Panc1 (cell line): Measurements from ENCODE around the gene CHST15. TPM values are rescaled to one million over a fixed set of nuclear protein-coding genes. Genes with fewer than 3 reads are reported as not detected.

Experiments
- ATAC-seq: fragments of 200-7000 bp; cut with Tn5 transposase; 2 replicates; pipeline ENCODE4 v1.9.1; 2020; ENCODE audit warnings: mild to moderate bottlenecking, moderate library complexity
- BruUV-seq: library from RNA; stranded (reverse); fragments of 400-500 nt; replicated peaks from 2 replicates; lab custom pipeline; 2021; lab: Mats Ljungman, UMichigan
- CTCF ChIA-PET: fragments of 300-600 bp; sonication (Branson Sonifier 250); formaldehyde crosslinking; loops from one replicate; lab custom pipeline; 2022; ENCODE audit warnings: antibody characterized with exemption; lab: Charles Lee
- POLR2A ChIA-PET: fragments of 300-600 bp; sonication (Branson Sonifier 250); formaldehyde crosslinking; loops from one replicate; lab custom pipeline; 2022; ENCODE audit warnings: antibody characterized with exemption; lab: Charles Lee
- DNase-seq: peaks from one replicate; pipeline ENCODE4 v3.0.0-alpha.2; 2010; ENCODE audit warnings: low read depth, low spot score
- H3K27ac ChIP-seq: 2 replicates; pipeline ENCODE4 v1.5.1; 2011; ENCODE audit warnings: mild to moderate bottlenecking, low read length, inconsistent platforms
- H3K27me3 ChIP-seq: fragments of 200-500 bp; sonication (Bioruptor generic); 2 replicates; pipeline ENCODE4 v1.6.0; 2014; ENCODE audit warnings: low read length, inconsistent platforms; ENCODE audit not compliant: control insufficient read depth, insufficient read depth
- H3K36me3 ChIP-seq: fragments of 200-500 bp; sonication (Bioruptor generic); 2 replicates; pipeline ENCODE4 v1.5.1; 2014; ENCODE audit warnings: inconsistent platforms, mild to moderate bottlenecking, low read length, moderate library complexity; ENCODE audit not compliant: control insufficient read depth, insufficient read depth
- H3K4me1 ChIP-seq: 2 replicates; pipeline ENCODE4 v1.5.1; 2011; ENCODE audit warnings: inconsistent platforms, mild to moderate bottlenecking, low read length, moderate library complexity; ENCODE audit not compliant: control insufficient read depth, insufficient read depth
- H3K4me3 ChIP-seq, 2 experiments: 2 replicates each; pipeline ENCODE4 v1.5.1; 2011 to 2012; ENCODE audit warnings: low read depth in 2 of 2, low read length in 2 of 2, mild to moderate bottlenecking in 2 of 2, inconsistent platforms in 1 of 2, moderate library complexity in 1 of 2
- H3K9me3 ChIP-seq: fragments of 200-500 bp; sonication (Bioruptor generic); 2 replicates; pipeline ENCODE4 v1.5.1; 2014; ENCODE audit warnings: low read depth, mild to moderate bottlenecking, inconsistent platforms, low read length, moderate library complexity; ENCODE audit not compliant: control insufficient read depth, insufficient read depth
- POLR2AphosphoS5 ChIP-seq: IDR thresholded peaks from 2 replicates; pipeline ENCODE4 v1.6.1; 2012; ENCODE audit warnings: mild to moderate bottlenecking, low read depth, low read length, moderate library complexity
- SIN3A ChIP-seq: IDR thresholded peaks from 2 replicates; pipeline ENCODE4 v1.6.1; 2012; ENCODE audit warnings: low read depth, mild to moderate bottlenecking, low read length, moderate library complexity, borderline replicate concordance; ENCODE audit not compliant: insufficient read depth
- TCF7L2 ChIP-seq: IDR thresholded peaks from 2 replicates; pipeline ENCODE4 v1.6.1; 2011; ENCODE audit warnings: mild to moderate bottlenecking, low read depth, low read length, inconsistent platforms
- in situ Hi-C: cut with HindIII; loops from 2 replicates; pipeline ENCODE4 v1.10.0; 2016; ENCODE audit warnings: low sequenced_read_pairs, low pct_unique_long_range_greater_than_20kb
- intact Hi-C: fragments of 100-400 bp; cut with micrococcal nuclease; formaldehyde crosslinking; loops from one replicate; pipeline ENCODE4 v1.10.0; 2022; ENCODE audit not compliant: unreplicated experiment
- total RNA-seq: library from RNA; stranded (reverse); gene quantifications from one replicate; pipeline ENCODE4 v1.2.1, GENCODE V29; 2021; ENCODE audit not compliant: unreplicated experiment
- TF ChIP-seq, protein P1 (sequence below), 2 experiments: IDR thresholded peaks; 2 replicates each; pipeline ENCODE4 v1.6.1; 2011 to 2012; ENCODE audit warnings: low read depth in 2 of 2, control low read depth in 1 of 2, low read length in 1 of 2, mild to moderate bottlenecking in 1 of 2, moderate library complexity in 1 of 2; ENCODE audit not compliant: insufficient read depth in 1 of 2
- TF ChIP-seq, protein P2 (sequence below): fragments of 450-650 bp; IDR thresholded peaks from 2 replicates; pipeline ENCODE4 v1.5.1; 2017; ENCODE audit warnings: mild to moderate bottlenecking

The CHST15 gene
- total RNA-seq, 1 experiment from 2014 or later = 33.2 TPM

DNA sequence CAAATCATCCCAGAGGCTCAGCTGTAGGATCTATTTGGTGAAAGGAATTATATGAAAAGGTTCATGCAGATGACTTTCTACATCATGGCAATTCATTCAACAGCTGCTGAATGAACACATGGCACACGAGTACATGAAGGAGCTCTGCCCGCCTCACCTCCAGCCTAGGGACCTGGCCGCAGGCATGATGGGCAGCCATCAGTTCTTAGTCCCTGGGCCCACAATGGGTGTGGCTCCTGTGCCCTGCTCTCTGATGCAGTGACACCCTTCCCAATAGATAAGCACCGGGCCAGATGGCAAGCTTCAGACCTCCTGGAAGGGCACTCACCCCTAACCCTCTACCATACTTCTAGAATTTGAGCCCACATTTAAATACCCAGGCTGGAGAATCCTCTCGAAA lies 3.5 kb downstream of the CHST15 start:
- POLR2A ChIA-PET = no interaction called here
- H3K4me1 ChIP-seq = peaks cover 41% of the 10 kb centered on the region
- intact Hi-C loops (loop anchor here (5.0 kb wide), 2 partner anchors 93 to 297 kb away; no protein-coding TSS in a partner anchor), in situ Hi-C loops (no loop called here)
- ATAC-seq (no peak), DNase-seq (no peak)
- H3K36me3 ChIP-seq = peaks cover 2% of the 10 kb centered on the region; the same call in 1 of the 2 replicates
- TSS peak; percentile 44 for BruUV-seq
- H3K27ac ChIP-seq = no peak overlapping the region
- no peak overlapping the region for H3K4me3 ChIP-seq
- no peaks in the 10 kb centered on the region for H3K9me3 ChIP-seq
- CTCF ChIA-PET = interaction anchor here (0.7 kb wide), 1 partner anchor 299 kb away, joined by 3 read pairs; no protein-coding TSS in a partner anchor
- H3K27me3 ChIP-seq = no peaks in the 10 kb centered on the region
- TF ChIP-seq, protein P1, sequence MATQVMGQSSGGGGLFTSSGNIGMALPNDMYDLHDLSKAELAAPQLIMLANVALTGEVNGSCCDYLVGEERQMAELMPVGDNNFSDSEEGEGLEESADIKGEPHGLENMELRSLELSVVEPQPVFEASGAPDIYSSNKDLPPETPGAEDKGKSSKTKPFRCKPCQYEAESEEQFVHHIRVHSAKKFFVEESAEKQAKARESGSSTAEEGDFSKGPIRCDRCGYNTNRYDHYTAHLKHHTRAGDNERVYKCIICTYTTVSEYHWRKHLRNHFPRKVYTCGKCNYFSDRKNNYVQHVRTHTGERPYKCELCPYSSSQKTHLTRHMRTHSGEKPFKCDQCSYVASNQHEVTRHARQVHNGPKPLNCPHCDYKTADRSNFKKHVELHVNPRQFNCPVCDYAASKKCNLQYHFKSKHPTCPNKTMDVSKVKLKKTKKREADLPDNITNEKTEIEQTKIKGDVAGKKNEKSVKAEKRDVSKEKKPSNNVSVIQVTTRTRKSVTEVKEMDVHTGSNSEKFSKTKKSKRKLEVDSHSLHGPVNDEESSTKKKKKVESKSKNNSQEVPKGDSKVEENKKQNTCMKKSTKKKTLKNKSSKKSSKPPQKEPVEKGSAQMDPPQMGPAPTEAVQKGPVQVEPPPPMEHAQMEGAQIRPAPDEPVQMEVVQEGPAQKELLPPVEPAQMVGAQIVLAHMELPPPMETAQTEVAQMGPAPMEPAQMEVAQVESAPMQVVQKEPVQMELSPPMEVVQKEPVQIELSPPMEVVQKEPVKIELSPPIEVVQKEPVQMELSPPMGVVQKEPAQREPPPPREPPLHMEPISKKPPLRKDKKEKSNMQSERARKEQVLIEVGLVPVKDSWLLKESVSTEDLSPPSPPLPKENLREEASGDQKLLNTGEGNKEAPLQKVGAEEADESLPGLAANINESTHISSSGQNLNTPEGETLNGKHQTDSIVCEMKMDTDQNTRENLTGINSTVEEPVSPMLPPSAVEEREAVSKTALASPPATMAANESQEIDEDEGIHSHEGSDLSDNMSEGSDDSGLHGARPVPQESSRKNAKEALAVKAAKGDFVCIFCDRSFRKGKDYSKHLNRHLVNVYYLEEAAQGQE (IDR thresholded peaks at IDR 0.05; ENCODE audit: insufficient read depth in 1 of 2, low read depth in 2 of 2, low read length in 1 of 2) = no peak
- TF ChIP-seq POLR2AphosphoS5 (no peak), TCF7L2 (no peak), SIN3A (no peak)
- TF ChIP-seq, protein P2, sequence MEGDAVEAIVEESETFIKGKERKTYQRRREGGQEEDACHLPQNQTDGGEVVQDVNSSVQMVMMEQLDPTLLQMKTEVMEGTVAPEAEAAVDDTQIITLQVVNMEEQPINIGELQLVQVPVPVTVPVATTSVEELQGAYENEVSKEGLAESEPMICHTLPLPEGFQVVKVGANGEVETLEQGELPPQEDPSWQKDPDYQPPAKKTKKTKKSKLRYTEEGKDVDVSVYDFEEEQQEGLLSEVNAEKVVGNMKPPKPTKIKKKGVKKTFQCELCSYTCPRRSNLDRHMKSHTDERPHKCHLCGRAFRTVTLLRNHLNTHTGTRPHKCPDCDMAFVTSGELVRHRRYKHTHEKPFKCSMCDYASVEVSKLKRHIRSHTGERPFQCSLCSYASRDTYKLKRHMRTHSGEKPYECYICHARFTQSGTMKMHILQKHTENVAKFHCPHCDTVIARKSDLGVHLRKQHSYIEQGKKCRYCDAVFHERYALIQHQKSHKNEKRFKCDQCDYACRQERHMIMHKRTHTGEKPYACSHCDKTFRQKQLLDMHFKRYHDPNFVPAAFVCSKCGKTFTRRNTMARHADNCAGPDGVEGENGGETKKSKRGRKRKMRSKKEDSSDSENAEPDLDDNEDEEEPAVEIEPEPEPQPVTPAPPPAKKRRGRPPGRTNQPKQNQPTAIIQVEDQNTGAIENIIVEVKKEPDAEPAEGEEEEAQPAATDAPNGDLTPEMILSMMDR = no peak

GRCh38 chr10:124088915-124089314 lies 4.5 kb downstream of the CHST15 start:
- ATAC-seq (no peak), DNase-seq (no peak)
- CTCF ChIA-PET = no interaction called here

More at GRCh38 chr10:124088915-124089314, 4.5 kb downstream of the CHST15 start:
- intact Hi-C loops = no loop called here
- TF ChIP-seq, protein P2 = no peak
- TF ChIP-seq, protein P1 (IDR thresholded peaks at IDR 0.05; ENCODE audit: insufficient read depth in 1 of 2, low read depth in 2 of 2, low read length in 1 of 2) = no peak
- TF ChIP-seq POLR2AphosphoS5 = no peak
- TF ChIP-seq SIN3A = no peak
- no peak for TF ChIP-seq TCF7L2
- H3K9me3 ChIP-seq = no peaks in the 10 kb centered on the region
- H3K4me3 ChIP-seq = no peak overlapping the region
- no TSS peak for BruUV-seq
- H3K4me1 ChIP-seq = peaks cover 35% of the 10 kb centered on the region
- in situ Hi-C loops = no loop called here
- POLR2A ChIA-PET = no interaction called here
- no peaks in the 10 kb centered on the region for H3K27me3 ChIP-seq
- H3K36me3 ChIP-seq = peaks cover 2% of the 10 kb centered on the region; the same call in 1 of the 2 replicates
- no peak overlapping the region for H3K27ac ChIP-seq
